HUES6 (cell line): ENCODE results near the gene PRSS58.

Experiments used
- H3K27ac ChIP-seq: 2 replicates; pipeline ENCODE4 v1.7.0; 2013; ENCODE audit warnings: low read depth, mild to moderate bottlenecking, low read length, inconsistent platforms
- H3K27me3 ChIP-seq: 2 replicates; pipeline ENCODE4 v1.6.1; 2013; ENCODE audit warnings: low read length; ENCODE audit not compliant: control insufficient read depth, insufficient read depth
- H3K36me3 ChIP-seq: 2 replicates; pipeline ENCODE4 v1.6.1; 2013; ENCODE audit warnings: low read length; ENCODE audit not compliant: control insufficient read depth, insufficient read depth
- H3K4me1 ChIP-seq: 2 replicates; pipeline ENCODE4 v1.6.1; 2013; ENCODE audit warnings: low read length; ENCODE audit not compliant: control insufficient read depth, insufficient read depth
- H3K4me3 ChIP-seq: 2 replicates; pipeline ENCODE4 v1.5.1; 2013; ENCODE audit warnings: low read depth, low read length
- H3K9ac ChIP-seq: one replicate; pipeline ENCODE4 v1.6.1; 2013; ENCODE audit warnings: mild to moderate bottlenecking, low read length
- H3K9me3 ChIP-seq: 2 replicates; pipeline ENCODE4 v1.6.1; 2013; ENCODE audit warnings: low read depth, low read length; ENCODE audit not compliant: control insufficient read depth, insufficient read depth

The PRSS58 gene

GRCh38 chr7:142257958-142258357 is at the start of gene PRSS58:
Gene PRSS58 (minus strand): TSS chr7:142258058. CDS start chr7:142257707, 351 bp downstream.
- no peak within 1 kb of the TSS for H3K4me3 ChIP-seq
- H3K4me1 ChIP-seq, result no peaks in the 10 kb centered on the region
- H3K27ac ChIP-seq, result no peak within 1 kb of the TSS
- no peaks in the 10 kb centered on the region for H3K27me3 ChIP-seq
- no peaks in the 10 kb centered on the region for H3K36me3 ChIP-seq
- H3K9me3 ChIP-seq, result 0 out of 2 replicates have a peak, but pooled peaks cover 5% of the 10 kb centered on the region
- no peak within 1 kb of the TSS for H3K9ac ChIP-seq

- Histone ChIP-seq H3K9me3 (no peaks in the 10 kb centered on the region), H3K4me3 (no peak overlapping the region), H3K27me3 (peaks cover 1% of the 10 kb centered on the region; the same call in 1 of the 2 replicates), H3K36me3 (no peaks in the 10 kb centered on the region), H3K27ac (no peak overlapping the region), H3K9ac (no peak overlapping the region), H3K4me1 (no peaks in the 10 kb centered on the region)
These were observed 49.5 kb upstream of the PRSS58 start for GRCh38 chr7:142307246-142307900.

- no peaks in the 10 kb centered on the region for H3K4me1 ChIP-seq
- H3K9me3 ChIP-seq, result no peaks in the 10 kb centered on the region
- H3K27ac ChIP-seq, result no peak overlapping the region
- H3K27me3 ChIP-seq, result peaks cover 8% of the 10 kb centered on the region
- H3K36me3 ChIP-seq, result no peaks in the 10 kb centered on the region
- H3K4me3 ChIP-seq, result no peak overlapping the region
- H3K9ac ChIP-seq, result no peak overlapping the region
These were observed 45.8 kb upstream of the PRSS58 start for GRCh38 chr7:142303650-142304049.

- Histone ChIP-seq H3K9me3 (no peaks in the 10 kb centered on the region), H3K4me1 (no peaks in the 10 kb centered on the region), H3K36me3 (no peaks in the 10 kb centered on the region), H3K27ac (no peak overlapping the region), H3K9ac (no peak overlapping the region), H3K4me3 (no peak overlapping the region), H3K27me3 (peaks cover 15% of the 10 kb centered on the region)
These were observed 44.2 kb upstream of the PRSS58 start for GRCh38 chr7:142301923-142302550.

- no peak overlapping the region for H3K27ac ChIP-seq
- H3K4me3 ChIP-seq, result no peak overlapping the region
- no peaks in the 10 kb centered on the region for H3K4me1 ChIP-seq
- H3K36me3 ChIP-seq, result no peaks in the 10 kb centered on the region
- H3K9ac ChIP-seq, result no peak overlapping the region
- no peaks in the 10 kb centered on the region for H3K9me3 ChIP-seq
- peaks cover 15% of the 10 kb centered on the region for H3K27me3 ChIP-seq
These were observed 43.4 kb upstream of the PRSS58 start for GRCh38 chr7:142301299-142301698.

GRCh38 chr7:142300689-142301088 is 42.8 kb upstream of the PRSS58 start:
- no peaks in the 10 kb centered on the region for H3K36me3 ChIP-seq
- H3K4me1 ChIP-seq, result no peaks in the 10 kb centered on the region
- no peak overlapping the region for H3K4me3 ChIP-seq
- H3K9me3 ChIP-seq, result no peaks in the 10 kb centered on the region
- peaks cover 15% of the 10 kb centered on the region for H3K27me3 ChIP-seq
- H3K9ac ChIP-seq, result no peak overlapping the region
- no peak overlapping the region for H3K27ac ChIP-seq

- H3K27ac ChIP-seq, result no peak overlapping the region
- H3K9ac ChIP-seq, result no peak overlapping the region
- no peaks in the 10 kb centered on the region for H3K36me3 ChIP-seq
- no peaks in the 10 kb centered on the region for H3K9me3 ChIP-seq
- no peak overlapping the region for H3K4me3 ChIP-seq
- peaks cover 18% of the 10 kb centered on the region for H3K27me3 ChIP-seq
- H3K4me1 ChIP-seq, result no peaks in the 10 kb centered on the region
These were observed 41.5 kb upstream of the PRSS58 start for GRCh38 chr7:142299237-142299781.

- H3K4me3 ChIP-seq, result no peak overlapping the region
- H3K36me3 ChIP-seq, result no peaks in the 10 kb centered on the region
- no peaks in the 10 kb centered on the region for H3K4me1 ChIP-seq
- no peak overlapping the region for H3K9ac ChIP-seq
- H3K27ac ChIP-seq, result no peak overlapping the region
- H3K9me3 ChIP-seq, result no peaks in the 10 kb centered on the region
- H3K27me3 ChIP-seq, result peaks cover 18% of the 10 kb centered on the region
These were observed 40.8 kb upstream of the PRSS58 start for GRCh38 chr7:142298627-142299026.

GRCh38 chr7:142298009-142298408 is 40.2 kb upstream of the PRSS58 start:
- Histone ChIP-seq H3K9ac (no peak overlapping the region), H3K36me3 (no peaks in the 10 kb centered on the region), H3K4me1 (no peaks in the 10 kb centered on the region), H3K9me3 (no peaks in the 10 kb centered on the region), H3K27me3 (peaks cover 18% of the 10 kb centered on the region), H3K27ac (no peak overlapping the region), H3K4me3 (no peak overlapping the region)

- H3K9ac ChIP-seq, result no peak overlapping the region
- no peaks in the 10 kb centered on the region for H3K36me3 ChIP-seq
- peaks cover 6% of the 10 kb centered on the region; the same call in 1 of the 2 replicates for H3K9me3 ChIP-seq
- no peak overlapping the region for H3K27ac ChIP-seq
- no peaks in the 10 kb centered on the region for H3K4me1 ChIP-seq
- H3K4me3 ChIP-seq, result no peak overlapping the region
- peaks cover 6% of the 10 kb centered on the region for H3K27me3 ChIP-seq
These were observed 22.4 kb upstream of the PRSS58 start for GRCh38 chr7:142280263-142280662.

GRCh38 chr7:142279601-142280000 is 21.7 kb upstream of the PRSS58 start:
- Histone ChIP-seq H3K9ac (no peak overlapping the region), H3K36me3 (no peaks in the 10 kb centered on the region), H3K27ac (no peak overlapping the region), H3K4me1 (no peaks in the 10 kb centered on the region), H3K4me3 (no peak overlapping the region), H3K9me3 (peaks cover 8% of the 10 kb centered on the region; the same call in 1 of the 2 replicates), H3K27me3 (peaks cover 6% of the 10 kb centered on the region)
